Activated CD4-positive, alpha-beta memory T cell treated with anti-CD3 and anti-CD28 coated beads, Interleukin-2, amount 10 ng/mL, durations not matched to agents 7 days and 5 days (primary cell): ENCODE data around the gene PUS10. TPM values are rescaled to one million over a fixed set of nuclear protein-coding genes. Genes with fewer than 3 reads are reported as not detected.

Experiments used
- CTCF ChIA-PET: fragments of 350-600 bp; sonication (Branson Sonifier 250); formaldehyde crosslinking; loops from one replicate; lab custom pipeline; 2021; ENCODE audit warnings: antibody characterized with exemption, inconsistent platforms; lab: Charles Lee
- POLR2A ChIA-PET: fragments of 350-600 bp; sonication (Branson Sonifier 250); formaldehyde crosslinking; loops from one replicate; lab custom pipeline; 2021; ENCODE audit warnings: antibody characterized with exemption; lab: Charles Lee
- DNase-seq: peaks from one replicate; pipeline ENCODE4 v3.0.0-alpha.2; 2020
- H3K27ac Mint-ChIP-seq: one replicate; pipeline ENCODE4 v1.8.0; 2021; ENCODE audit warnings: mild to moderate bottlenecking, mixed read lengths
- H3K27me3 Mint-ChIP-seq: one replicate; pipeline ENCODE4 v1.8.0; 2021; ENCODE audit warnings: mixed read lengths
- H3K36me3 Mint-ChIP-seq: one replicate; pipeline ENCODE4 v1.8.0; 2021; ENCODE audit warnings: low read depth, mixed read lengths
- H3K4me1 Mint-ChIP-seq: one replicate; pipeline ENCODE4 v1.8.0; 2021; ENCODE audit warnings: mixed read lengths
- H3K4me3 Mint-ChIP-seq: one replicate; pipeline ENCODE4 v1.8.0; 2021; ENCODE audit warnings: mild to moderate bottlenecking, mixed read lengths
- H3K9me3 Mint-ChIP-seq: one replicate; pipeline ENCODE4 v1.8.0; 2021; ENCODE audit warnings: mixed read lengths
- total RNA-seq, 2 experiments: library from RNA; stranded (reverse); gene quantifications; one replicate each; pipeline ENCODE4 v1.2.3, GENCODE V29; 2021

PUS10 gene
- total RNA-seq, 2 experiments from 2014 or later = 7.3 to 7.5 TPM

- POLR2A ChIA-PET = interaction anchor here (3.9 kb wide), 1 partner anchor 81 kb away, joined by 25 read pairs; the partner anchor contains the start of gene REL
- no peak overlapping the region for H3K27ac Mint-ChIP-seq
- H3K36me3 Mint-ChIP-seq = peaks cover 38% of the 10 kb centered on the region
- no peak overlapping the region for H3K4me3 Mint-ChIP-seq
- peaks cover 4% of the 10 kb centered on the region for H3K9me3 Mint-ChIP-seq
- no peaks in the 10 kb centered on the region for H3K27me3 Mint-ChIP-seq
- peaks cover 27% of the 10 kb centered on the region for H3K4me1 Mint-ChIP-seq
- CTCF ChIA-PET = no interaction called here
- DNase-seq = no peak
Measured at GRCh38 chr2:60962528-60962927, 55.5 kb downstream of the PUS10 start.

- peaks cover 21% of the 10 kb centered on the region for H3K4me1 Mint-ChIP-seq
- peaks cover 35% of the 10 kb centered on the region for H3K36me3 Mint-ChIP-seq
- ChIA-PET CTCF (interaction anchor here (0.6 kb wide), 1 partner anchor 381 kb away, joined by 3 read pairs; no protein-coding TSS in a partner anchor), POLR2A (no interaction called here)
- no peaks in the 10 kb centered on the region for H3K27me3 Mint-ChIP-seq
- H3K9me3 Mint-ChIP-seq = peaks cover 4% of the 10 kb centered on the region
- H3K27ac Mint-ChIP-seq = no peak overlapping the region
- H3K4me3 Mint-ChIP-seq = no peak overlapping the region
- DNase-seq = no peak
Measured at GRCh38 chr2:60961457-60961856, 56.6 kb downstream of the PUS10 start.

GRCh38 chr2:60960706-60961105, 57.3 kb downstream of the PUS10 start:
- Mint-ChIP-seq H3K27ac (no peak overlapping the region), H3K9me3 (peaks cover 4% of the 10 kb centered on the region), H3K4me1 (peaks cover 16% of the 10 kb centered on the region), H3K4me3 (no peak overlapping the region), H3K27me3 (no peaks in the 10 kb centered on the region), H3K36me3 (peaks cover 33% of the 10 kb centered on the region)
- no peak for DNase-seq
- POLR2A ChIA-PET = no interaction called here
- CTCF ChIA-PET = interaction anchor here (0.6 kb wide), 1 partner anchor 382 kb away, joined by 3 read pairs; no protein-coding TSS in a partner anchor

GRCh38 chr2:60959501-60959900, 58.6 kb downstream of the PUS10 start:
- ChIA-PET POLR2A (no interaction called here), CTCF (interaction anchor here (0.7 kb wide), 1 partner anchor 70 kb away, joined by 4 read pairs; no protein-coding TSS in a partner anchor)
- H3K27ac Mint-ChIP-seq = no peak overlapping the region
- H3K27me3 Mint-ChIP-seq = no peaks in the 10 kb centered on the region
- H3K36me3 Mint-ChIP-seq = peaks cover 27% of the 10 kb centered on the region
- no peak for DNase-seq
- H3K4me1 Mint-ChIP-seq = peaks cover 5% of the 10 kb centered on the region
- no peak overlapping the region for H3K4me3 Mint-ChIP-seq
- H3K9me3 Mint-ChIP-seq = peaks cover 2% of the 10 kb centered on the region

GRCh38 chr2:60958800-60959199, 59.3 kb downstream of the PUS10 start:
- ChIA-PET CTCF (no interaction called here), POLR2A (no interaction called here)
- no peak overlapping the region for H3K27ac Mint-ChIP-seq
- DNase-seq = no peak
- H3K27me3 Mint-ChIP-seq = no peaks in the 10 kb centered on the region
- H3K4me1 Mint-ChIP-seq = no peaks in the 10 kb centered on the region
- H3K4me3 Mint-ChIP-seq = no peak overlapping the region
- no peaks in the 10 kb centered on the region for H3K9me3 Mint-ChIP-seq
- peaks cover 26% of the 10 kb centered on the region for H3K36me3 Mint-ChIP-seq

GRCh38 chr2:60958361-60958760, 59.7 kb downstream of the PUS10 start:
- DNase-seq = no peak
- ChIA-PET CTCF (interaction anchor here (0.5 kb wide), 1 partner anchor 20 kb away, joined by 4 read pairs; no protein-coding TSS in a partner anchor), POLR2A (no interaction called here)
- H3K27me3 Mint-ChIP-seq = no peaks in the 10 kb centered on the region
- no peak overlapping the region for H3K27ac Mint-ChIP-seq
- H3K4me1 Mint-ChIP-seq = no peaks in the 10 kb centered on the region
- H3K4me3 Mint-ChIP-seq = no peak overlapping the region
- peaks cover 29% of the 10 kb centered on the region for H3K36me3 Mint-ChIP-seq
- no peaks in the 10 kb centered on the region for H3K9me3 Mint-ChIP-seq

- Mint-ChIP-seq H3K36me3 (peaks cover 26% of the 10 kb centered on the region), H3K4me1 (no peaks in the 10 kb centered on the region), H3K27me3 (no peaks in the 10 kb centered on the region), H3K27ac (no peak overlapping the region), H3K4me3 (no peak overlapping the region), H3K9me3 (no peaks in the 10 kb centered on the region)
- no peak for DNase-seq
- CTCF ChIA-PET = no interaction called here
- POLR2A ChIA-PET = no interaction called here
Measured at GRCh38 chr2:60957643-60958042, 60.4 kb downstream of the PUS10 start.

GRCh38 chr2:60957224-60957623, 60.8 kb downstream of the PUS10 start:
- H3K27ac Mint-ChIP-seq = no peak overlapping the region
- no peak overlapping the region for H3K4me3 Mint-ChIP-seq
- no peaks in the 10 kb centered on the region for H3K4me1 Mint-ChIP-seq
- CTCF ChIA-PET = no interaction called here
- no peak for DNase-seq
- H3K9me3 Mint-ChIP-seq = no peaks in the 10 kb centered on the region
- peaks cover 24% of the 10 kb centered on the region for H3K36me3 Mint-ChIP-seq
- POLR2A ChIA-PET = no interaction called here
- H3K27me3 Mint-ChIP-seq = no peaks in the 10 kb centered on the region

- Mint-ChIP-seq H3K9me3 (no peaks in the 10 kb centered on the region), H3K4me3 (no peak overlapping the region), H3K36me3 (peaks cover 28% of the 10 kb centered on the region), H3K27ac (no peak overlapping the region), H3K4me1 (peaks cover 7% of the 10 kb centered on the region), H3K27me3 (no peaks in the 10 kb centered on the region)
- POLR2A ChIA-PET = no interaction called here
- DNase-seq = no peak
- CTCF ChIA-PET = interaction anchor here (3.0 kb wide), 1 partner anchor 11 kb away, joined by 8 read pairs; no protein-coding TSS in a partner anchor
Measured at GRCh38 chr2:60954139-60954538, 63.9 kb downstream of the PUS10 start.

GRCh38 chr2:60948926-60949579, 69.0 kb downstream of the PUS10 start:
- Mint-ChIP-seq H3K4me1 (peaks cover 18% of the 10 kb centered on the region), H3K36me3 (peaks cover 37% of the 10 kb centered on the region), H3K27me3 (no peaks in the 10 kb centered on the region), H3K9me3 (no peaks in the 10 kb centered on the region), H3K27ac (peak overlapping the region; percentile 11), H3K4me3 (no peak overlapping the region)
- ChIA-PET POLR2A (interaction anchor here (1.0 kb wide), 1 partner anchor 16 kb away, joined by 3 read pairs; no protein-coding TSS in a partner anchor), CTCF (no interaction called here)
- no peak for DNase-seq

- peaks cover 18% of the 10 kb centered on the region for H3K4me1 Mint-ChIP-seq
- ChIA-PET CTCF (no interaction called here), POLR2A (no interaction called here)
- H3K27ac Mint-ChIP-seq = no peak overlapping the region
- H3K9me3 Mint-ChIP-seq = no peaks in the 10 kb centered on the region
- H3K27me3 Mint-ChIP-seq = no peaks in the 10 kb centered on the region
- H3K4me3 Mint-ChIP-seq = no peak overlapping the region
- peaks cover 29% of the 10 kb centered on the region for H3K36me3 Mint-ChIP-seq
- DNase-seq = no peak
Measured at GRCh38 chr2:60948161-60948560, 69.9 kb downstream of the PUS10 start.

- H3K4me3 Mint-ChIP-seq = no peak overlapping the region
- ChIA-PET POLR2A (no interaction called here), CTCF (no interaction called here)
- H3K36me3 Mint-ChIP-seq = peaks cover 28% of the 10 kb centered on the region
- H3K27ac Mint-ChIP-seq = no peak overlapping the region
- no peak for DNase-seq
- no peaks in the 10 kb centered on the region for H3K9me3 Mint-ChIP-seq
- peaks cover 18% of the 10 kb centered on the region for H3K4me1 Mint-ChIP-seq
- no peaks in the 10 kb centered on the region for H3K27me3 Mint-ChIP-seq
Measured at GRCh38 chr2:60947056-60947455, 71.0 kb downstream of the PUS10 start.

- Mint-ChIP-seq H3K36me3 (peaks cover 23% of the 10 kb centered on the region), H3K4me1 (peaks cover 16% of the 10 kb centered on the region), H3K9me3 (no peaks in the 10 kb centered on the region), H3K27ac (no peak overlapping the region), H3K27me3 (no peaks in the 10 kb centered on the region), H3K4me3 (no peak overlapping the region)
- ChIA-PET CTCF (interaction anchor here (0.9 kb wide), 1 partner anchor 54 kb away, joined by 4 read pairs; no protein-coding TSS in a partner anchor), POLR2A (interaction anchor here (1.0 kb wide), 1 partner anchor 11 kb away, joined by 3 read pairs; no protein-coding TSS in a partner anchor)
- DNase-seq = no peak
Measured at GRCh38 chr2:60945341-60945740, 72.7 kb downstream of the PUS10 start.
